Glomerular endothelial cell (primary cell): ENCODE measurements around the gene LSR. TPM values are rescaled to one million over a fixed set of nuclear protein-coding genes. Genes with fewer than 3 reads are reported as not detected.

ENCODE experiments used
- DNase-seq: peaks from one replicate; pipeline ENCODE4 v3.0.0-alpha.2; 2011; ENCODE audit warnings: low read depth, low spot score; ENCODE audit errors: extremely low read depth
- total RNA-seq: library from RNA; depleted of rRNA; stranded (reverse); fragments of >200 nt; gene quantifications from 2 replicates; pipeline ENCODE4 v1.2.3, GENCODE V29; 2015

LSR gene
- total RNA-seq, 1 donor from 2014 or later, result 1.6 TPM

DNA sequence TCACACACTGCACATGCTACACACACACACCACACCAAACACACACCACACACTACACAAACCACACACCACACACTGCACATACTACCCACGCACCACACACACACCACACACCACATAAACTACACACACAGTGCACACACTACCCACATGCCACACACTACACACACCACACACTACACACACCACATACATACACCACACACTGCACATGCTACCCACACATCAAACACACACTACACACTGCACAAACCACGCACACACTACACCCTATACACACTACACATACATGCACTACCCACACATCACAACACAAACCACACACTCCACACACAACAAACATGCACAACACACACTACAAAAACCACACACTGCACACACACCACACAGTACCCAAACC lies 49.1 kb downstream of the LSR start:
- no peak for DNase-seq

DNA sequence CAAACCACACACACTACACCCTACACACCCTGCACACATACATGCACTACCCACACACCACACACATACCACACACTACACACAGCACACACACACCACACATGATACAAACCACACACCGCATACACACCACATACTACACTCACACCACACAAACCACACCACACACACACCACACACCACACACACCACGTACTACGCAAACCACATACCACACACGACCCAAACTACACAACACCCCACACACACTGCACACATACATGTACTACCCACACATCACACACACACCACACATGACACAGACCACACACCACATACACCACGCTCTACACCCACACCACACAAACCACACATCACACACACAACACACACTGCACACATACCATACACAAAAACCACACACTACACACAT lies 49.8 kb downstream of the LSR start:
- DNase-seq, result no peak

DNA sequence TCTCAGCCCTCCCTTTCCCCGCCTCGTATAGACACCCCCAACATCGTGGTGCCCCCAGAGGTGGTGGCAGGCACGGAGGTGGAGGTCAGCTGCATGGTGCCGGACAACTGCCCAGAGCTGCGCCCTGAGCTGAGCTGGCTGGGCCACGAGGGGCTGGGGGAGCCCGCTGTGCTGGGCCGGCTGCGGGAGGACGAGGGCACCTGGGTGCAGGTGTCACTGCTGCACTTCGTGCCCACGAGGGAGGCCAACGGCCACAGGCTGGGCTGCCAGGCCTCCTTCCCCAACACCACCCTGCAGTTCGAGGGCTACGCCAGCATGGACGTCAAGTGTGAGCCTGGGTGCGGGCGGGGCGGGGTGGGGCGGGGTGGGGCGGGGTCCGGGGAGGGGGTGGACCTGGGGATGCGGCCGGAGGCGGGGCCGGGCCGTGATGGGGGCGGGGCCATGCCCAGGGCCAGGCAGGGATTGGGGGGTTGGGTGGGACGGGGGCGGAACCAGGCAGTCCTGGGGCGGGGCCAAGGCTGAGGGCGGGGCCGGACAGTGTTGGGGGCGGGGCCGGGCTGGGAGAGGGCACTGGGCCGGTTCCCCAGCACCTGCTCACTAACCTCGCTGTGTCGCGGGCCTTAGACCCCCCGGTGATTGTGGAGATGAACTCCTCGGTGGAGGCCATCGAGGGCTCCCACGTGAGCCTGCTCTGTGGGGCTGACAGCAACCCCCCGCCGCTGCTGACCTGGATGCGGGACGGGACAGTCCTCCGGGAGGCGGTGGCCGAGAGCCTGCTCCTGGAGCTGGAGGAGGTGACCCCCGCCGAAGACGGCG lies 50.9 kb downstream of the LSR start:
- DNase-seq, result no peak

DNA sequence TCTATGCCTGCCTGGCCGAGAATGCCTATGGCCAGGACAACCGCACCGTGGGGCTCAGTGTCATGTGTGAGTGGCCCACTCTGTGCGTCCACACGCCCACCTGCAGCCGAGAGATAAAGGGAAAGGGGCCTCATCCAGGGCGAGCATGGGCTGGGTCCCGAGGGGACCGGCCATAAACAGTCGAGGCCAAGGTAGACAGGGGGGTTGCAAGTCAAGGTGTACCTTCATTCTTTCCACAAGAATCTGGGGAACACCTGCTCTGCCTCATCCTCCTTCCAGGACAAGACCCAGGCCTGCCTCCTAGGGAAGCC lies 51.5 kb downstream of the LSR start:
- DNase-seq, result no peak

DNA sequence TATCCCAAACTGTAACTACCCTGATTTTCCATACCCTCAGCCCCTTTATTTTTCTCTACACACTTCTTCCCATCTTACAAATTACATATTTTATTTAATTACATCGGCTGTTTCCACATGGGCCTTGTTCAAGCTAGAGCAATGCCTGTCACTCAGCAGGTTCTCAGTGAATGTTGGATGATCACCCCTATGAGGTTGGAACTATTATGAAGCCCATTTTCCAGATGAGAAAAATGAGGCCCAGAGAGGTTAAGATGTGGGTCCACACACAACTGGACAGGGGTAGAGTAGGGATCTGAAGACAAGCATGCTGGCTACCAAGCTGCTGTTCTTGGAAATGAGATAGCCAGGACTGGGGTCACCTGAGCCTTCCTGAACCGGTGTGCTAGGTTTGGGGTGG lies 53.2 kb downstream of the LSR start:
- DNase-seq, result no peak

DNA sequence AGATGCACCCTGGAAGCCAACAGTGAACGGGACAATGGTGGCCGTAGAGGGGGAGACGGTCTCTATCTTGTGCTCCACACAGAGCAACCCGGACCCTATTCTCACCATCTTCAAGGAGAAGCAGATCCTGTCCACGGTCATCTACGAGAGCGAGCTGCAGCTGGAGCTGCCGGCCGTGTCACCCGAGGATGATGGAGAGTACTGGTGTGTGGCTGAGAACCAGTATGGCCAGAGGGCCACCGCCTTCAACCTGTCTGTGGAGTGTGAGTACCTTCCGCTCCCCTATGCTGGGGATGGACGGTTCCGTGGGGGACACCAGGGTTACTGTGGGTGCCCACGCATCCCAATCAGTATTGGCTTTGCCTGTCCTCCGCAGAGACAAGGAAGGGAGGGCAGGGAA lies 53.6 kb downstream of the LSR start:
- no peak for DNase-seq

DNA sequence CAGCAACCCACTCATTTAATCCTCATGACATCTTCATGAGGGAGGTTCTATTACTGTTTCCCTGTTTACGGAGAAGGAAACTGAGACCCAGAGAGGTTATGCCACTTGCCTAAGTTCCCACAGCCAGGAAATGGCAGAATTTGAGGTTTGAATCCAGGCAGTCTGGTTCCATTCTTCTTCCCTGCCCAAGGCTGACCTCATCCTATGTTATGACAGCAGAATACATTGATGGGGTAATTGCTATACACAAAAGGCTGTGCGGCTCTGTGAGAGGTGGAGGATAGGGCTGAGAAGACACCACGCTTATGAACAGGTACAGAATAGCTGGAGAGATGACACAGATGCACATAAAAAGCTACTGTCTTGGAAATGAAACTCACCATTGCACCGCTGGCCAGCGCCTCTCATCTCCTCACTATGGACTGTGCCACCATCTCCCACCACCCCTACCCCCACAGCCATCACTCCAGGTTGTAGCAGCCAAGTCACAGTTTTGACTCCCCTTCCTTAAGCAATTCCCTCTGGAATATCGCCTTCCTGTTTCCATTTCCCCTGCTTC lies 54.6 kb downstream of the LSR start:
- DNase-seq, result no peak

DNA sequence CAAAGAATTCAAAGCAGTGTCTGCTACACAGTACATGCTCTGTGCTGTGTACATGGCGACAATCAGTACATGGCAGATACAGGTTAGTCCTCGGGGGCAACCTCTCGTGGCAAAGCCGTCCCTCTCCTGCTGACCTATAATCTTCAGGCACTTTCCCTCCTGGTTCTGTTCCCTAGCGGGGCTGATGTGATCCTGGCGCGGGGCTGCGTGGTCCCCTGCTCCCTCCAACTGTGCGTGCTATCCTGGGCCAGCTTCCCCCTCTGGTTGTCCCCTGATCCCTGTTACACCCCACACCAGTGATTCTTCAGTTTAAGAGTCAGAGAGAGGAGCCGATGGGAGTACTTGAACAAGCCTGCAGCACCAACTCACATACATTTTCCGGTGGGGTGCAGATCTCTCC lies 55.2 kb downstream of the LSR start:
- no peak for DNase-seq

DNA sequence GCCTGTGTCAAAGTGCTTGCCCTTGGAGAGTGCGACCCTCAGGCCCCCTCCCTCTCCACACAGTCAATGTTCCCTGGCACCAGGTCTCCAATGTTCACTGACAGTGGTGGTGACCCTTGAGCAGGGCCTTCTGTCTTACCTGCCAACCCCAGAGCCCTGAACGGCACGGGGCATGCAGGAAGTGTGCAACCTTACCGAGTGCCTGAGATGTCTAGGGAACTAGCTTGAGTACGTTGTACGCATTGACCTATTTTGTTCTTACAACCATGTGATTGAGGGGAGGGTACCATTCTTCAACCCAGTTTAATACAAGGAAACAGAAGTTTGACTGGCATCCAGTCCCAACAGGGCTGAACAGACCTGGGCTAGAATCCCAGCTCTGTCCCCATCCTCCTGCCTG lies 56.4 kb downstream of the LSR start:
- no peak for DNase-seq

DNA sequence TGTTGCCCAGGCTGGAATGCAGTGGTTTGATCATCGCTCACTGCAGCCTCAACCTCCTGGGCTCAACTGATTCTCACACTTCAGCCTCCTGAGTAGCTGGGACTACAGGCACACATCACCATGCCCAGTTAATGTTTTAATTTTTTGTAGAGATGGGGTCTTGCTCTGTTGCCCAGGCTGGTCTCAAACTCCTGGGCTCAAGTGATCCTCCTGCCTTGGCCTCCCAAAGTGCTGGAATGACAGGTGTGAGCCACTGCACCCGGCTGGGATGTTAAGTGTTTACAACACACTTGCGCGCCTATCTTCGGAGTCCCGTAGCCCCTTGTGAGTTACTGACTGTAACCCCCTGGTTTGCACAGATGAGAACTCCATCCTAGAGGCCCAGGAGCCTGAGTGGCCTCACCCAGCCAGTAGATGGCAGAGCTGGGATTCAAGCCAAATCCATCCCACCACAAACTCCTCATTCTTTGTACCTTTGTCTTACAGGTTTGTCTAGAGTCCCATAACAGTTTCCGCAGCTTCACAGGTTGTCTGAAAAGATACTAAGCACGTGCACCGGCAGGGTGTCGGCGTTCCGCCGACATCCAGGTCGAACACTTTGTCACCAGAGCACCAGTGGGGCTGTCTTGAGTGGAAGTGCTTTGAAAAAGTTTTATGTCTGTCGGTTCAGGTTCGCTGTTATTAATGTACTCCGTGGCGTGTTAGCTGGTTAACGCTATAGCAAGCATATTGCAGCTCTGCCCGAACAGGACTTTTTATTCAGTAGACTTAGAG lies 57.9 kb downstream of the LSR start:
- DNase-seq, result no peak

DNA sequence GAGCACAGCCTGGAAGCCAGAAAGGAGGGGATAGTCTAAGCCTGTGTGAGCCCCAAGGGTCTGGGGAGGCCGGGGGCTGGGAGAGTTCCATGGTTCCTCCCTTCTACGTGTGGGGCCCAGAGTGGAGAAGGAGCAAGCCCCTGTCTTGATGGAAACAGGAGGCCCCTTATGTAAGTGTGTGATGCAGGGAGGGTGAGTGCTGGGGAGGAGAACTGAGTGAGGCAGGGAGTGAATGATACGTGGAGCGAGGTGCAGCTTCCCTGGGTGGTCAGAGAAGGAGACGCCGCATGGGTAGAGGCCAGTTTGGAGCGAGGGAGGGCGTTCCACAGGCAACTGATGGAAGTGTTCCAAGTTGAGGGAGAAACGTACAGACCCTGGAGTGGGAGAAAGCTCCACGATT lies 59.1 kb downstream of the LSR start:
- DNase-seq, result no peak

DNA sequence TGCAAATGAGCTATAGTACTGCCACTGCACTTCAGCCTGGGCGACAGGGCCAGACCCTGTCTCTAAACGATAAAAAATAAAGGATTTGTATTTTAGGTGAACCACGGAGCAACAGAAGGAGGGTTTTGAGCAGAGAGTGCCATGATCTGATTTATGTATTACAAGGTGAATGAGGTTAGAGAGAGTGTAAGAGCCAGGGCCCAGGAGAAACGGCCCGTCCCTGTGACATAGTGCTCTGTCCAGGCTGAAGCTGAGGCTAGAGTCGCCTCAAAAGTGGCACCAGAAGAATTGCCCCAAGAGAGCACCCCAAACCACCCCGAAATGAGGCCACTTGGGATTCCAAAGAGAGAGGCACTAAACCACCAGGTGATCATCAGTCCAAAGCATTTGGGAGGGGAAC lies 60.1 kb downstream of the LSR start:
- no peak for DNase-seq

DNA sequence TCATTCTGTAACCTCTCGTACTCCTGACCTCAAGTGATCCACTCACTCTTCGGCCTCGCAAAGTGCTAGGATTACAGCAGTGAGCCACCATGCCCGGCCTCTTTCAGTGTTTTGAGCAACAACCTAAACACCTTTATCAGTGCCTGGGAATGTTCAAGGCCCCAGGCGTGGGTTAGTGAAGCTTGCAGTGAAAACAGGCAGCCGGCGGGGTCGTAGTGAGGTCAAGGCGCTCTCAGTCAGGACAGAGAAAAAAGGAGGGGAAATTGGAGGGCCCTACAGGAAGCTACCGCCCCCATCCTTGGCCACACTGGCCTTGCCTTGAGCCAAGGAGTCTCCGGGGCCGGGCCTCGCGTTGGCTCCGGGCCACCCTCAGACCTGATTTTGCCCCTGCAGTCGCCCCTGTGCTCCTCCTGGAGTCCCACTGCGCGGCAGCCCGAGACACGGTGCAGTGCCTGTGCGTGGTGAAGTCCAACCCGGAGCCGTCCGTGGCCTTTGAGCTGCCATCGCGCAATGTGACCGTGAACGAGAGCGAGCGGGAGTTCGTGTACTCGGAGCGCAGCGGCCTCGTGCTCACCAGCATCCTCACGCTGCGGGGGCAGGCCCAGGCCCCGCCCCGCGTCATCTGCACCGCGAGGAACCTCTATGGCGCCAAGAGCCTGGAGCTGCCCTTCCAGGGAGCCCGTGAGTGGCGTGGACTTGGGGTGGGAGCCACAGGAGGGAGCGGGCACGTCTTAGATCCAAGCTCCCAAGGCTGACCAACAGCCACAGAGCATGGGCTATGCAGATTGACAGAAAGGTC lies 60.9 kb downstream of the LSR start:
- DNase-seq, result no peak

DNA sequence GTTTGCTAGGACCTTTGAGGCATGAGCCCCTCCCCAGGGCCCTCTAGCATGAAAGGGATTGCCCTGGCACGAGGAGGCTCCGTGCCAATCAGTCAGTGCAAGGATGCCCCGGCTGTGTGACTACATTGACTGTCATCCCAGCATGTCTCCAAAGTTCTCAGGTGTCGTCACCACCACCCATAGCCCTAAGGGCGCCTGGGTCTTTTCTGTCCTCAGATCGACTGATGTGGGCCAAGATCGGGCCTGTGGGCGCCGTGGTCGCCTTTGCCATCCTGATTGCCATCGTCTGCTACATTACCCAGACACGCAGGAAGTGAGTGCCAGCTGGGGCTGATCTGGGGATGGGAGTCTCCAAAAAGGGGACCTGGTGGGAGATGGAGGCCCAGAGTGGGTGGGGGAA lies 61.5 kb downstream of the LSR start:
- DNase-seq, result no peak

DNA sequence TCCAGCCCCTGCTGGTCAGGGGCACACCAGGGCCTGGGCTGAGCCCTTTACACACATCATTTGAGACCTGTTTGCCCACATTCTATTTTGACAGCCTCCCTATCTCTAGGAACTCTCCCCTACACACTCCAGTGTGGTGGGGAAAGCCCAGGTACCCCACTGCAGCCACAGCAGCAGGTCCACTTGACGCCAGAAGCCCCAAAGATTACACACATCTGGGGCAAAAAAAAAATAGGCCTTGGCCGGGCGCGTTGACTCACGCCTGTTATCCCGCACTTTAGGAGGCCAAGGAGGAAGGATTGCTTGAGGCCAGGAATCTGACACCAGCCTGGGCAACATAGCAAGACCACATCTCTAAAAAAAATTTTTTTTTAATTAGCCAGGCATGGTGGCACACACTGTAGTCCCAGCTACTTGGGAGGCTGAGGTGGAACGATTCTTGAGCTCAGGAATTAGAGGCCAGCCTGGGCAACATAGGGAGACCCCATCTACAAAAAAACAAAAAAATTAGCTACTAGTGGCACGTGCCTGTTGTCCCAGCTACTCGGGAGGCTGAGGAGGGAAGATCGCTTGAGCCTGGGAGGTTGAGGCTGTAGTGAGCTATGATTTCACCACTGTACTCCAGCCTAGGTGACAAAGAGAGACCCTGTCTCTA lies 62.1 kb downstream of the LSR start:
- DNase-seq, result no peak

DNA sequence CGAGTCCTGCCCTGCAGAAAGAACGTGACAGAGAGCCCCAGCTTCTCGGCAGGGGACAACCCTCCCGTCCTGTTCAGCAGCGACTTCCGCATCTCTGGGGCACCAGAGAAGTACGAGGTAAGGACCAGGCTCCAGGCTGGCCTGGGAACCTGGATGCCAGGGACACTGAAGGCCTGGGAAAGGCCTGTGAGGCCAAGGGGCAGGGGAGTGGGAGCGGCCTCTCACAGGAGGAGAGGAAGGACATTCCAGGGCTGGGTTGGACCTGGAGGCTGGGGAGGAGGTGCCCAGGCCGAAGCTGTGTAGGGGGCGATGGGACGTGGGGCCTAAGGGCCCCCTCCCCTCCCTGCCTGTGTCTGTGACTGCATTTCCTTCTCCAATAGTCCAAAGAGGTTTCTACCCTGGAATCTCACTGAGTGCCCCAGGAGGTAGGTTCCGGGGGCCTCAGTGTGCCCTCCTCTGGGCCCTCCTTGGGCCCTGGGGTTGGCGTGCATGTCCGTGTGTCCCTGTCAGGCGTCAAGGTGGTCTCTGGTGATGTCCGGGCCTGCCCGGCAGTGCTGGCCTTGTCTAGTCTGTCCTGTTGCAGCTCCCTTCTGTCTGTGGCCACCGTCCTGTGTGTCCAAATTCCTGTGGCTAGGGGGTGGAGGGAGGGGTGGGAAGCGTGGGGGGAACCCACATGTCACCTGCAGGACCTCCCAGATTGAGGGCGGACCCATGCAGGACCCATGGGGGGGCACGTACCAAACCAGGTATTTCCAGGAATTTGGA lies 63.3 kb downstream of the LSR start:
- no peak for DNase-seq

DNA sequence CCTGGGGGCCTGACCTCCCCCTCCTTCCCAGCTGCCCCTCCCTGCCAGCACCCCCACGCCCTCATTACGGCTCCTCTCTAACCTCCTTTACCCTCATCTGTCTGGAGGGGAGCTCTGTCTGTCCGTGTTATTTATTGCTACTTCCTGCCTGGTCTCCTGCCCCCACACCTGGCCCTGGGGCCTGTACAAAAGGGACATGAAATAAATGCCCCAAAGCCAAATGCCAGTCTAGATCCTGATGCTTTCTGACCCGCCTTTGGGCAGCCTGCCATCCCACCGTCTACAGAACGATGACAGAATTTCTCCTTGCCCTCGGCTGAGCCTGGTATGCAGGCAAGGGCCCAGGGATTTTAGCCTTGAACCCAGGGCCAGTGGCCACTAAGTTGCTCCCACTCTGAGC lies 64.8 kb downstream of the LSR start:
- DNase-seq, result no peak

DNA sequence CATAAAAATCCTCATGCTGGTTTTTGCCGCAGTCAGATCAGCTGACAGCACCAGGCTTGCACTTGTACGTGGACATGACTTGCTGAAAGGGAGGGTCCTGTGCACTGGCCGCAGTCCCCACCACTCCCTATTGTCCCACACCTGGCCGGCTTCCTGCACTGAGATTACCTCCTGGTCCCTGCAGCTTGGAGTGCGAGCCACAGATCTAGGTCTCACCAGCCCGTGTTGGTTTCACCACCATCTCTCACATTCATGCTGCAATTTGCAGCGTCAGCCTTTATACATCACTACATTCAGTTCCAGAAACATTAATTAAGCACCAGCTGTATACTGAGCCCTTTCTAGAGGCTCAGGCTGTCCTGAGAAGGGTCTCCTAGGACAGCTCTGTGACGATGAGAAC lies 65.2 kb downstream of the LSR start:
- DNase-seq, result no peak

DNA sequence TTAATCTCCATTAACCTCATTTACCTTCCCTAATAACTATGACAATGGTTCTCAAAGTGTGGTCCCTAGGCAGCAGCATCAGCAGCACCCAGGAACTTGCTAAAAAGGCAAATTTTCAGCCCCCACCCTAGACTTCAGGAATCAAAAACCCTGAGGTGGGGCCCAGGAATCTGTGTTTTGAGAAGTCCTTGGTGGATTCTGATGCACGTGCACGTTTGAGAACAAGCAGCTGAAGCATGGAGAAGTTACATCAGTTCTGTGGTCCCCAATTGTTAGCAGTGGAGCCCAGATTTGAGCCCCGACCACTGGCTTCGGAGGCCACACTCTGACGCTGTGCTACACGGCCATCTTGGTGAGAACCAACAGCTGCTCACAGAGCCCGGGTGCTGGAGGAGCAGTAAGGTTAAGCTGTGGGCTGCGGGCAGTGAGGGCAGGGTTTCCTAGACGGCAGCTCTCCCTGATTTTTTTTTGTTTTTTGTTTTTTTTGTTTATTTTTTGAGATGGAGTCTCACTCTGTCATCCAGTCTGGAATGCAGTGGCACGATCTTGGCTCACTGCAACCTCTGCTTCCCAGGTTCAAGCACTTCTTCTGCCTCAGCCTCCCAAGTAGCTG lies 66.2 kb downstream of the LSR start:
- DNase-seq, result no peak

DNA sequence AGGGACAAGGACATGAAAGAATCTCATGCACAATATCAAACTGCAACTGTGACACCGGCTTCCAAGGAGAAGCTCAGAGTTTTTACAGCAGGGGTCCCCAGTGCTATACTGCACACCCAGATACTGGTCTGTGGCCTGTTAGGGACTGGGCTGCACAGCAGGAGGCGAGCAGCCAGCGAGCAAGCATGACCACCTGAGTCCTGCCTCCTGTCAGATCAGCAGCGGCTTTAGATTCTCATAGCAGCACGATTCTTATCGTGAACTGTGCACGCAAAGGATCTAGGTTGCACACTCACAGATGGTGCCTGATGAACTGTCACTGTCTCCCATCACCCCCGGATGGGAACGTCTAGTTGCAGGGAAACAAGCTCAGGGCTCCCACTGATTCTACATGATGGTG lies 67.1 kb downstream of the LSR start:
- DNase-seq, result no peak
